Transverse colon (tissue), 4 donors: ENCODE results near the gene HIBCH. TPM values are rescaled to one million over a fixed set of nuclear protein-coding genes. Genes with fewer than 3 reads are reported as not detected.

Experiments
- DNase-seq: peaks from one replicate; pipeline ENCODE4 v3.0.0-alpha.2; 2019
- H3K27ac ChIP-seq, 4 donors: fragments of 200-600 bp; sonication (generic); 2 replicates each; pipeline ENCODE4 v1.5.1; 2016 to 2018; ENCODE audit warnings: inconsistent platforms in 4 of 4
- H3K27me3 ChIP-seq: fragments of 200-600 bp; sonication (generic); 2 replicates; pipeline ENCODE4 v1.5.1; 2017; ENCODE audit warnings: inconsistent platforms
- H3K36me3 ChIP-seq, 4 donors: fragments of 200-600 bp; sonication (generic); 2 replicates each; pipeline ENCODE4 v1.5.1; 2017 to 2019; ENCODE audit warnings: inconsistent platforms in 4 of 4
- H3K4me1 ChIP-seq, 4 donors: fragments of 200-600 bp; sonication (generic); 2 replicates each; pipeline ENCODE4 v1.5.1; 2017 to 2020; ENCODE audit warnings: inconsistent platforms in 4 of 4
- H3K4me3 ChIP-seq, 4 donors: fragments of 200-600 bp; sonication (generic); 1 replicate in 1 of 4; 2 replicates in 3 of 4; pipeline versions ENCODE4 v1.5.1 to v1.6.1; 2017 to 2019; ENCODE audit warnings: inconsistent platforms in 4 of 4
- H3K9me3 ChIP-seq, 2 donors: fragments of 200-600 bp; sonication (generic); 2 replicates each; pipeline ENCODE4 v1.5.1; 2017 to 2019; ENCODE audit warnings: inconsistent platforms in 2 of 2
- CTCF ChIP-seq, 5 experiments: fragments of 200-600 bp in 3 of 5; fragments of 450-650 bp in 2 of 5; sonication (generic) in 3 of 5; IDR thresholded peaks; 1 replicate in 2 of 5; 2 replicates in 3 of 5; pipeline ENCODE4 v1.5.1; 2016 to 2017; ENCODE audit warnings: antibody characterized with exemption in 5 of 5, inconsistent platforms in 3 of 5, mild to moderate bottlenecking in 2 of 5, moderate library complexity in 1 of 5
- EP300 ChIP-seq: sonication (generic); formaldehyde crosslinking; IDR thresholded peaks from one replicate; pipeline ENCODE4 v1.6.1; 2017; ENCODE audit warnings: antibody characterized with exemption, low read depth
- POLR2A ChIP-seq: fragments of 450-650 bp; IDR thresholded peaks from one replicate; pipeline ENCODE4 v1.6.1; 2016; ENCODE audit warnings: antibody characterized with exemption, mild to moderate bottlenecking, moderate library complexity
- POLR2AphosphoS5 ChIP-seq, 3 donors: sonication (generic); formaldehyde crosslinking; IDR thresholded peaks; one replicate each; pipeline ENCODE4 v1.6.1; 2016; ENCODE audit warnings: antibody characterized with exemption in 3 of 3
- WGBS, 2 donors: methylation state at CpG; one replicate each; pipeline ENCODE4 v1.1.5; 2018; ENCODE audit warnings: low coverage in 1 of 2; 5-methylcytosine and 5-hydroxymethylcytosine counted together
- in situ Hi-C, 4 donors: fragments of 200-750 bp; cut with MboI; loops; one replicate each; pipeline versions ENCODE4 v1.15.0 to v1.15.1; 2017; ENCODE audit warnings: low sequenced_read_pairs in 3 of 4, low pct_ligation_motif_present in 1 of 4, low pct_unique_long_range_greater_than_20kb in 1 of 4
- intact Hi-C: fragments of 100-400 bp; cut with DNase I; formaldehyde crosslinking; loops from one replicate; pipeline ENCODE4 v1.15.1; 2023; ENCODE audit warnings: low total_unique reads
- total RNA-seq, 4 donors: library from RNA; depleted of rRNA; stranded (reverse); fragments of >200 nt; gene quantifications; one replicate each; pipeline ENCODE4 v1.1.0, GENCODE V29; 2016

HIBCH gene
- total RNA-seq, 4 donors from 2014 or later: 6.0 to 33.0 (median 19.8) TPM

GRCh38 chr2:190334479-190335224 lies 15.0 kb upstream of the HIBCH start:
- no peak for DNase-seq
- H3K36me3 ChIP-seq: no peaks in the 10 kb centered on the region
- H3K27me3 ChIP-seq: no peaks in the 10 kb centered on the region
- in situ Hi-C loops: no loop called here
- TF ChIP-seq CTCF (IDR thresholded peaks at IDR 0.05): no peak
- TF ChIP-seq POLR2AphosphoS5 (IDR thresholded peaks at IDR 0.05): peak in 2 of 3 donors; percentile 37 to 66
- no peaks in the 10 kb centered on the region for H3K9me3 ChIP-seq
- WGBS, 2 donors: 45 to 51% methylated on average over 8 of the region's 8 CpGs
- H3K4me3 ChIP-seq: no peak overlapping the region
- peaks cover 0 to 12% (median 6%) of the 10 kb centered on the region in 4 donors for H3K4me1 ChIP-seq
- peak overlapping the region; percentile 47 to 71 (median 64) for H3K27ac ChIP-seq
- intact Hi-C loops: no loop called here

- WGBS, 2 donors: 78 to 84% methylated on average over 2 of the region's 2 CpGs
- H3K9me3 ChIP-seq: no peaks in the 10 kb centered on the region
- H3K27ac ChIP-seq: peak overlapping the region in 3 of 4 donors; percentile 60 to 71 (median 69)
- H3K4me1 ChIP-seq: peaks cover 0 to 12% (median 6%) of the 10 kb centered on the region in 4 donors
- H3K27me3 ChIP-seq: no peaks in the 10 kb centered on the region
- in situ Hi-C loops: no loop called here
- H3K4me3 ChIP-seq: no peak overlapping the region
- DNase-seq: no peak
- intact Hi-C loops: no loop called here
- TF ChIP-seq POLR2A: no peak
- TF ChIP-seq POLR2AphosphoS5 (IDR thresholded peaks at IDR 0.05): no peak
- TF ChIP-seq CTCF (IDR thresholded peaks at IDR 0.05): no peak
- no peak for TF ChIP-seq EP300
- no peaks in the 10 kb centered on the region for H3K36me3 ChIP-seq
These were observed 14.3 kb upstream of the HIBCH start for GRCh38 chr2:190333928-190334327.

- Histone ChIP-seq H3K27me3 (no peaks in the 10 kb centered on the region), H3K27ac (no peak overlapping the region), H3K36me3 (no peaks in the 10 kb centered on the region), H3K9me3 (no peaks in the 10 kb centered on the region), H3K4me3 (no peak overlapping the region), H3K4me1 (peaks cover 0 to 12% (median 6%) of the 10 kb centered on the region in 4 donors)
- no peak for DNase-seq
- intact Hi-C loops: no loop called here
- TF ChIP-seq EP300: no peak
- no peak for TF ChIP-seq CTCF (IDR thresholded peaks at IDR 0.05)
- TF ChIP-seq POLR2A: no peak
- 75 to 76% methylated on average over 6 to 8 of the region's 8 CpGs for WGBS, 2 donors
- in situ Hi-C loops: no loop called here
These were observed 13.8 kb upstream of the HIBCH start for GRCh38 chr2:190333395-190333794.

GRCh38 chr2:190328573-190329147 lies 9.0 kb upstream of the HIBCH start:
- in situ Hi-C loops: no loop called here
- H3K4me3 ChIP-seq: no peak overlapping the region
- DNase-seq: no peak
- WGBS, 2 donors: 87 to 89% methylated on average over 3 of the region's 3 CpGs
- TF ChIP-seq EP300 (no peak), CTCF (IDR thresholded peaks at IDR 0.05) (peak in 2 of 5 experiments; percentile 15 to 22), POLR2A (no peak), POLR2AphosphoS5 (IDR thresholded peaks at IDR 0.05) (no peak)
- no peaks in the 10 kb centered on the region for H3K9me3 ChIP-seq
- no peaks in the 10 kb centered on the region for H3K36me3 ChIP-seq
- no peaks in the 10 kb centered on the region for H3K4me1 ChIP-seq
- intact Hi-C loops: no loop called here
- no peaks in the 10 kb centered on the region for H3K27me3 ChIP-seq
- no peak overlapping the region for H3K27ac ChIP-seq
